ENCODE measurements around the gene SLC35F3. TPM values are rescaled to one million over a fixed set of nuclear protein-coding genes. Genes with fewer than 3 reads are reported as not detected.

SLC35F3 gene
- total RNA-seq, 2 donors from 2014 or later, result 14.4 to 14.8 TPM

DNA sequence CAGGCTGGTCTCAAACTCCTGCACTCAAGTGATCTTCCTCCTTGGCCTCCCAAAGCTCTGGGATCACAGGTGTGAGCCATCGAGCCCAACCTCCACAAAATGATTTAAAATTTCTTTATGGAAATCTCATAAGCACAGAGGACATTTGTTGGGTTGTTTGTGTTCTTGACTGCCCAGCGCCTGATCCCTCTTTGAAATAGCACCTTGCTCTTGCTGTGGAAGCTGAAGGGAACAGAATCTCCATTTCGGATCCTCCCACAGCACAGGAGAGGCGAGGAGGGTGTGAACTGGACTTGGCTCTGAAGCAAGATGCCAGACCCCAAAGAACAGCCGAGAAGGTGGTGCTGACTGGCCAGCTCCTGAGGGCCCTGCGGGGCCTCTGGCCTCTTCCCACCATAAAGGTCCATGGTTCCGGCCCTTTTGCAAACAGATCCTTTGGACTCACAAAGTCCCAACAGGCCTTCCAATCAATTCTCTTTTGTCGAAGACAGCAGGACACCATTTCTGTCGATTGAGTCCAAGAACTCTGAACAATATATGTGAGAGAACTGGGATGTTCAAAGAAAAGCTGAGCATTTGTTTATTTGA lies 423.2 kb downstream of the SLC35F3 start:
- peaks cover 21% of the 10 kb centered on the region for H3K27me3 Mint-ChIP-seq (ENCODE audit: insufficient read depth)
- H3K9me3 Mint-ChIP-seq, result no peaks in the 10 kb centered on the region
- H3K36me3 Mint-ChIP-seq (ENCODE audit: low read depth), result peaks cover 14% of the 10 kb centered on the region
- H3K4me1 ChIP-seq (ENCODE audit: control insufficient read depth, insufficient read depth, low read length), result no peaks in the 10 kb centered on the region
- no peak overlapping the region for H3K9ac ChIP-seq (ENCODE audit: extremely low read depth, low read length, poor library complexity, severe bottlenecking)
- no peak overlapping the region for H3K4me3 Mint-ChIP-seq
- TF ChIP-seq, protein P1, sequence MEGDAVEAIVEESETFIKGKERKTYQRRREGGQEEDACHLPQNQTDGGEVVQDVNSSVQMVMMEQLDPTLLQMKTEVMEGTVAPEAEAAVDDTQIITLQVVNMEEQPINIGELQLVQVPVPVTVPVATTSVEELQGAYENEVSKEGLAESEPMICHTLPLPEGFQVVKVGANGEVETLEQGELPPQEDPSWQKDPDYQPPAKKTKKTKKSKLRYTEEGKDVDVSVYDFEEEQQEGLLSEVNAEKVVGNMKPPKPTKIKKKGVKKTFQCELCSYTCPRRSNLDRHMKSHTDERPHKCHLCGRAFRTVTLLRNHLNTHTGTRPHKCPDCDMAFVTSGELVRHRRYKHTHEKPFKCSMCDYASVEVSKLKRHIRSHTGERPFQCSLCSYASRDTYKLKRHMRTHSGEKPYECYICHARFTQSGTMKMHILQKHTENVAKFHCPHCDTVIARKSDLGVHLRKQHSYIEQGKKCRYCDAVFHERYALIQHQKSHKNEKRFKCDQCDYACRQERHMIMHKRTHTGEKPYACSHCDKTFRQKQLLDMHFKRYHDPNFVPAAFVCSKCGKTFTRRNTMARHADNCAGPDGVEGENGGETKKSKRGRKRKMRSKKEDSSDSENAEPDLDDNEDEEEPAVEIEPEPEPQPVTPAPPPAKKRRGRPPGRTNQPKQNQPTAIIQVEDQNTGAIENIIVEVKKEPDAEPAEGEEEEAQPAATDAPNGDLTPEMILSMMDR (conservative IDR thresholded peaks at IDR 0.05), result no peak
- no peak for DNase-seq
- no peak overlapping the region for H3K27ac Mint-ChIP-seq
- H3K4me3 ChIP-seq (ENCODE audit: low read length), result no peak overlapping the region
- H3K27me3 ChIP-seq (ENCODE audit: control insufficient read depth, insufficient read depth, low read length, poor library complexity, severe bottlenecking), result peaks cover 6% of the 10 kb centered on the region
- no peaks in the 10 kb centered on the region for H3K36me3 ChIP-seq (ENCODE audit: control insufficient read depth, insufficient read depth, low read length)
- no peaks in the 10 kb centered on the region for H3K9me3 ChIP-seq (ENCODE audit: control insufficient read depth, low read length)
- H3K27ac ChIP-seq (ENCODE audit: low read depth, low read length), result no peak overlapping the region
- 90 to 91% methylated on average over 6 to 9 of the region's 9 CpGs for WGBS, 2 experiments (ENCODE audit: insufficient coverage in 1 of 2, insufficient read length in 1 of 2)
- peaks cover 3% of the 10 kb centered on the region for H3K4me1 Mint-ChIP-seq

GRCh38 chr1:234330843-234331215 lies 426.4 kb downstream of the SLC35F3 start:
- Mint-ChIP-seq H3K36me3 (ENCODE audit: low read depth) (peaks cover 8% of the 10 kb centered on the region), H3K27ac (no peak overlapping the region), H3K27me3 (ENCODE audit: insufficient read depth) (peaks cover 8% of the 10 kb centered on the region), H3K4me3 (no peak overlapping the region), H3K4me1 (peaks cover 3% of the 10 kb centered on the region), H3K9me3 (peaks cover 7% of the 10 kb centered on the region)
- WGBS, 2 experiments (ENCODE audit: insufficient coverage in 1 of 2, insufficient read length in 1 of 2), result 93 to 100% methylated on average over 2 to 4 of the region's 4 CpGs
- TF ChIP-seq, protein P1 (conservative IDR thresholded peaks at IDR 0.05), result no peak
- no peak overlapping the region for H3K9ac ChIP-seq (ENCODE audit: extremely low read depth, low read length, poor library complexity, severe bottlenecking)
- H3K27me3 ChIP-seq (ENCODE audit: control insufficient read depth, insufficient read depth, low read length, poor library complexity, severe bottlenecking), result peaks cover 6% of the 10 kb centered on the region
- no peaks in the 10 kb centered on the region for H3K4me1 ChIP-seq (ENCODE audit: control insufficient read depth, insufficient read depth, low read length)
- H3K36me3 ChIP-seq (ENCODE audit: control insufficient read depth, insufficient read depth, low read length), result no peaks in the 10 kb centered on the region
- no peak overlapping the region for H3K4me3 ChIP-seq (ENCODE audit: low read length)
- H3K9me3 ChIP-seq (ENCODE audit: control insufficient read depth, low read length), result peaks cover 9% of the 10 kb centered on the region
- no peak overlapping the region for H3K27ac ChIP-seq (ENCODE audit: low read depth, low read length)
- no peak for DNase-seq

DNA sequence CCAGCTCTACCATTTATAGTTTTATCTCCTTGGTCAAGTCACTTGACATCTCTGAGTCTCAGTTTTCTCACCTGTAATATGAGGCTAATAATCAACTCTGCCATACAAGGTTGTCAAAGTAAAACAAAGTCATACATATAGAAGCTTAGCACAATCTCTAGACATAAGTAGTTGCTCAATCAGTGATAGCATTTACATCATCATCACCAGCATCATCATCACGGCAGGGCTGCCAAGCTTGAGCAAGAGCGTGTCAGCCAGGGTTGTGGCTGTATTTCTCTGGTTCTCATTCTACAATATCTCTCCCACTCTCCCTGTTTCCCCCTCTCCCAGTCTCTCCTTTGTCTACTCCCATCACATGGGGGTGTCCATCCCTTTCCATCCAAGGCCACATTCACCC lies 427.0 kb downstream of the SLC35F3 start:
- no peak for DNase-seq

More for the DNA sequence above, 427.0 kb downstream of the SLC35F3 start:
- H3K4me3 ChIP-seq (ENCODE audit: low read length), result no peak overlapping the region
- no peak overlapping the region for H3K27ac Mint-ChIP-seq
- H3K9me3 Mint-ChIP-seq, result peaks cover 14% of the 10 kb centered on the region
- H3K36me3 ChIP-seq (ENCODE audit: control insufficient read depth, insufficient read depth, low read length), result no peaks in the 10 kb centered on the region
- peaks cover 3% of the 10 kb centered on the region for H3K4me1 Mint-ChIP-seq
- no peaks in the 10 kb centered on the region for H3K27me3 ChIP-seq (ENCODE audit: control insufficient read depth, insufficient read depth, low read length, poor library complexity, severe bottlenecking)
- no peak overlapping the region for H3K9ac ChIP-seq (ENCODE audit: extremely low read depth, low read length, poor library complexity, severe bottlenecking)
- H3K4me1 ChIP-seq (ENCODE audit: control insufficient read depth, insufficient read depth, low read length), result no peaks in the 10 kb centered on the region
- peaks cover 16% of the 10 kb centered on the region for H3K9me3 ChIP-seq (ENCODE audit: control insufficient read depth, low read length)
- H3K27ac ChIP-seq (ENCODE audit: low read depth, low read length), result no peak overlapping the region
- WGBS, 2 experiments (ENCODE audit: insufficient coverage in 1 of 2, insufficient read length in 1 of 2), result 94 to 95% methylated on average over 2 of the region's 2 CpGs
- no peak overlapping the region for H3K4me3 Mint-ChIP-seq
- TF ChIP-seq, protein P1 (conservative IDR thresholded peaks at IDR 0.05), result no peak
- H3K36me3 Mint-ChIP-seq (ENCODE audit: low read depth), result peaks cover 10% of the 10 kb centered on the region
- H3K27me3 Mint-ChIP-seq (ENCODE audit: insufficient read depth), result peaks cover 2% of the 10 kb centered on the region
